ENCODE data around the gene KLF6.
A peak's percentile ranks its signal among the peaks of the same experiment; 100 is the strongest.

The KLF6 gene

DNA sequence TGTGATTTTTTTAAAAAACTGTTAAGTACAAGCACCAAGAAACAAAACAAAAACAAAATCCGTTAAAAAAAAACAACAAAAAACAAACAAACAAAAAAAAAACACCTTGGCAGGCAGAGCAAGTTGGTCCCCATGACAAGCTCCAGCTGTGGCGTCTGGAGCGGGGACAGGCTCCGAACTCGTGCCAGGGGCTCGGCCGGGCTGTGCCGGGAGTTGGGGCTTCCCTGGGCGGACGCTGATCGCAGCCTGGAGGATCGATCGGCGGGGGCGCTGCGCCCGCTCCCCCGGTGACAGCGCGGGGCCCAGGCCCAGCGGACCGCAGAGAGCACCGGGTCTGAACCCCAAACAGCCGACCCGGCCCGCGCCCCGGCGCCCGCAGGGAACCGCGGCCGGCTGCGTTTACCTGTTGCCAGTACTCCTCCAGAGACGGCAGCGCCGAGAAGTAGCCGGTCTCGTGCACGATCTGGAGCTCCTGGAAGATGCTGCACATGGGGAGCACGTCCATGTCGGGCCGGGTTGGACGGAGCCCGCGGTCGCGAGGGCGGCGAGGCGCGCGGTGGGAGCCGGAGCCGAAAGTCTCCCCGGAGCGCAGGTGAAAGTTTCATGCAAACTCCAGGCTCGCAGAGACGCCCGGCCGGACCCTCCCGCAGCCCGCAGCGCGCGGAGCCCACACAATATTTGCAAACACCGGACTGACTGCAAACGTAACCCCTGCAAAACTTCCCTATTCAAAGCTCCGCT lies at the start of gene KLF6:
TSS of gene KLF6 (minus strand) at position 700 of the 741 bp plus-strand sequence. CDS start at position 505, 195 bp downstream.
- peak; percentile 46 for DNase-seq (ENCODE audit: low spot score)

DNA sequence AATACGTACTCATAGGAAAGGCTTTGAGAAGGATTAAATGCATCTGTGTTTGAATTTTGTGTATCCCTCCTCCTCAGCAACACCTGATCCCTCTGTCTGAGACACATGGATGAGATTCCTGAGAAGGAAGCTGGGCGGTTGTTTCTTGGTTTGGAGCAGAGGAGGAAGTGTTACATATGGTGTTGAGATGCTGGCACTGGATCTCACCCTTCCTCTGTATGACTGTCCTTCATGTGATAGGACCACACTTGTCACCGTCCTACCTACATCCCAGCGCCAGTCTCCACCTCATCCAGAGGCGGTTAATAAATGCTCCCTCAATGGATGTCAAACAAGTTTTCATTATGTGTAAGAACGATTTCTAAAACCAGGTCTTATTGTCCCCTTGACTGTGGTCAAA lies 49.4 kb upstream of the KLF6 start:
- no peak for DNase-seq (ENCODE audit: low spot score)

DNA sequence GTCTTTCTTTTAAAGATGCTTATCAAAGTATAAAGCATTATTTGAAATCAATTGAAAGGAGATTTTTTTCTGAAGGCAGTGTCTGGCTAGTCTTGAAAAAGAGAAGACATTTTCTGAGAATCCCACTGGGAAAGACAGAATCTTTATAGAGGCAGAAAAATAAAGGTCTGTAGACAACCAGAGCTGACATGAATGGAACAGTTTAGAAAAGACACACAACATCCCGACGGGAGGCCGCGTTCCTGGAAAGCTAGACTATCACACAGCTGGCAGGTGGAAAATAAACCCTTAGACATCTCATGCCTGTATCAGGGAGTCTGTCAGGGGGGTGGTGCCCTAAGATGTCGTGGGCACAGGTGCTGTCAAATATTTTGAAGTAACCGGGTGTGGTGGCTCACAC lies 48.0 kb upstream of the KLF6 start:
- no peak for DNase-seq (ENCODE audit: low spot score)

DNA sequence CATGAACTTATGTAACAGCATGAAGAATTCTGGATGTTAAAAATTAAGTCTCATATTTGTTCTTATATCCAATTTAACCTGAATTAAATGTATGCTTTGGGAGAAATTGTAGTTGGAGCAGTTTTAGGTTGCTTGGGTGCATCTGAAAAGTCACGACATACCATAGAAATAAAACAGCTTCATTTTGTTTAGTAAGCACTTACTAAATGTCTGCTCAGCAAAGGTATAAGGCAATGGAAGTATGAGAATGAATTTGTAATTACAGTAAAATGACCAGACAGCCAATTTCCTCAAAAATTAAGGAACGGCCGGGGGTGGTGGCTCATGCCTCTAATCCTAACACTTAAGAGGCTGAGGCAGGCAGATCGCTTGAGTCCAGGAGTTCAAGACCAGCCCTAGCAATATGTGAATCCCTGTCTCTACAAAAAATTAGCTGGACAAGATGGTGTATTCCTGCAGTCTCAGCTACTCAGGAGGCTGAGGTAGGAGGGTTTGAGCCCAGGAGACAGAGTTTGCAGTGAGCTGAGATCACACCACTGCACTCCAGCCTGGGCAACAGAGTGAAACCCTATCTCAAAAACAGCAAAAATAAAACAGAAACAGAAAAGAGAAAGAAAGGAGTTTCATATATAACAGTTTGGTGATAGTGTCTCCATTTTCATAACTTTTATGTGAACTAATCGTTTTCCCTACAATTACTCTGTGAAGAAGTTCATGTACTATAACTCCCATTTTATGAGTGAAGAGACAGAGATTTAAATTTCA lies 47.2 kb upstream of the KLF6 start:
- no peak for DNase-seq (ENCODE audit: low spot score)

DNA sequence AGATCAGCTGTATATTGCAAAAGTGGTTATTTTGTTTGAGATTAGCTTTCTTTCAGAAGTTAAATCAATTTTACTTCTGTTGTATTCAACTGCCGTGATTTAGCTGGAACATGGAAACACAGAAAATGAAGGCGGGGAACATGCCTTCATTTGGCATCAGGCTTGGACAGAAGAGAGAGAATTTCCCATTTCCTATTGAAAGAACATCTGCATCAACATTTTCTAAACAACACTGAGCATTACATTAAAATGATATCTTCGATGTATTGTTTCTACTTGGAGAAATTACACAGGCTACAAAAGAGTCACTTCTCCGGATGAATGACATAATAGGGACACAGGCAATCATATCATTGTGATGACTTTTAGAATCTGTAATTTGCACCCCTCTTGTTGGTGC lies 46.6 kb upstream of the KLF6 start:
- DNase-seq (ENCODE audit: low spot score), result no peak

DNA sequence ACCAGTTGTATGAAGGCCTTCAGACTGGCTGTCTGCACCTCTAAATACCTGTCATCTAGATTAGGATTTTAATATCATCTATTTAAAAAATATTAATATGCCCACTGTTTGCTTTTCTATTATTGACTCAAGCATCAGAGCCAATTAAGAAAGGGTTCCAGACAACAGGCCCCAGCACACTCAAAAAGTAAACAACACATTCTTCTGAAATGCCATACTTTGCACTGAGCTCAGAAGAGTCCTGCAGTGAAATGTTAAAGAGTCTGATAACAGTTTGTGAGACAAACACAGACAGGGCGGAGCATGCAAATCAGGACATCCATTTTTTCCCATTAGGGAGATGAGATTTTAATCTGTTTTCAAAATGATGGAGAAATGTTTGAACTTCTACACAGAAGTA lies 45.9 kb upstream of the KLF6 start:
- no peak for DNase-seq (ENCODE audit: low spot score)

DNA sequence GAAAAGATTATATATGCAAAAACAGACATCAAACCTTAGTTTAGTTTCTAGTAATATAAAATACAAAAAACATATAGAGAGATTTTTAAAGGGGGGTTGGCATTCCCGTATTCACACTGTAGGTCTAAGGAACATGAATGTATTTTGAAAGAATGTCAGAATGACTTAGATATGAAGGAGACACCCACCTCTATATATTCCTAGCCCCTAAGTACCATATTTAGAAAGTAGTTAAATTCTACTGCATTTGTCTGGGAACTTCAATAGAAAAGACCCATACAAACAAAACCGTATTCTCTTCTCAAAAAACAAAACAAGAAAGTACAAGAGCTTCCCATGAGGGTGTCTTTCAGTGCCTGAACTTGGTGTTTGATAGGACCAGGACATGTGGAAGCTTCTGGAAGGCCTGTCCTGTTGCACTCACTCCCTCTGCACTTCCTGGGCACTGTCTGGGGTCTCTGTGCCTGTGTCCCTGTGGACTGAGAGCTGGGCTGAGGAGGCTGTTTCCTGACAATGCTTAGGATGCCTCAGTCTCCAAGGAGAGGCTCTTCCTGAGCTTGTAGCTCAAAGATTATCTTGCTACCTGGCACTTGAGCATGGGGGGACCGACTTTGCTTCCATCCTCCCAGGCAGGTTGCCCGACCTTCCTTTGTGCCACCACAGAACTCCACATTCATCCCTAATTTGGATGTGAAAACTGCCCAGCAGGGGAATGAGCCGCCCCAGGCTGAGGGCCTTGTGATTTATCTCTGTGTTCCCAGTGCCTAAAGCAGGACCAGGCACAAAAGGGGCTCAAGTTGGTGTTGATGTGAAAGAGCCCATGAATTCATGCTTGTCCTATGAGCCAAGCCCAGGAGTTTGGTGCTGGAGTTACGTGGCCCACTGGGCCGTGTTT lies 44.4 kb upstream of the KLF6 start:
- no peak for DNase-seq (ENCODE audit: low spot score)

DNA sequence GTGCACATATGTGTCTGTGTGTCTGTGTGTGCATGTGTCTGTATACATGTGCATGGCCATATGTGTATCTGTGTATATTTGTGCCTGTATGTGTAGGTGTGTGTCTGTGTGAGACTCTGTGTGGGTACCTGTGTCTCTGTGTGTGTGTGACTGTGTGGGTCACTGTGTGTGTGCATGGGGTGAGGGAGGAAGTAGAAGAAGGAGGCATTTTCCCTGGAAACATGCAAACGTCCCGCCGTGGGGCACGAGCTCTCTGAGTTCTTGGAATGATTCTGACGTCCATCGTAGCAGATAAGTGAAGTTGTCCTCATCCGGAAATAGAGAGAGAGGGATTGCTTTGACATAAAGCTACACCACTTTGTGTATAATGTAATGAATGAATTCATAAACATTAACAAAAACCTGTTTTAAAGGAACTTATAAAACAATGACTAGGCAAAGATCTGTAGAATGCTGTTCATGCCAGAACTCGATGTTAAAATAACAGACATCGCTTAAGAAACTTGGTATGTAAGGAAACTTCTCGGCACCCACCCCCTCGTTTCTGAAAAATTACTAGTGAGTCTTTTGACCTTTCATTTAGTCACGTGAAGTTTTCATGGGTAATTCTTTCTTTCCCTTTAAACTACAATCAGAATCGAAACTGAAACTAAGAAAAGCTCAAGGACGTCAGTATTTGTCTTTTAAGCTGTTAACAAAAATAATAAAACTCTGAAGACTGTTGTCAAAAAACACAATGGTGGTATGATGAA lies 43.6 kb upstream of the KLF6 start:
- peak; percentile 77 for DNase-seq (ENCODE audit: low spot score)

DNA sequence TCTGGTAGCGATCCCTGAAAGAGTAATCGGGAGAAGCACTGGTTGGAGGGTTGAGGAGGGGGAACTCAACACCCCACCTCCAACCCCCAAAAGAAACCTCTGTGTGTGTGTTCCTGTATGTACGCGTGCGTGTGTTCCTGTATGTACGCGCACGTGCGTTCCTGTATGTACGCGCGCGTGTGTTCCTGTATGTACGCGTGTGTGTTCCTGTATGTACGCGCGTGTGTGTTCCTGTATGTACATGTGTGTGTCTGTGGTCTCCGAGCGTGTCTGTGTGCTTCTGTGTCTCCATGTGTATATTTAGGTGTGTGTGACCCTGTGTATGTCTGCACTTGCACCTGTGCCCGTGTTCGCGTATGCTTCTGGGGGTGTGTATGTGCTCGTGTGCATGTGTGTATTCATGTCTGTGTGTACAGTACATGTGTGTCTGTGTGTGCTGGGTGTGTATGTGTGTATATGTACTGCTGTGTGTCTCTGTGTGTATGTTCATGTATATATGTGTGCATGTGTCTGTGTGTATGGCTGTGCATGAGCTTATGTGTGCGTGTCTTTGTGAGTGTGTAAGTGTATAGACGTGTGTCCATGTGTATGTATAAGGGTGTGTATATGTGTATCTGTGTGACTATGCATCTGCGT lies 42.9 kb upstream of the KLF6 start:
- DNase-seq (ENCODE audit: low spot score), result no peak

DNA sequence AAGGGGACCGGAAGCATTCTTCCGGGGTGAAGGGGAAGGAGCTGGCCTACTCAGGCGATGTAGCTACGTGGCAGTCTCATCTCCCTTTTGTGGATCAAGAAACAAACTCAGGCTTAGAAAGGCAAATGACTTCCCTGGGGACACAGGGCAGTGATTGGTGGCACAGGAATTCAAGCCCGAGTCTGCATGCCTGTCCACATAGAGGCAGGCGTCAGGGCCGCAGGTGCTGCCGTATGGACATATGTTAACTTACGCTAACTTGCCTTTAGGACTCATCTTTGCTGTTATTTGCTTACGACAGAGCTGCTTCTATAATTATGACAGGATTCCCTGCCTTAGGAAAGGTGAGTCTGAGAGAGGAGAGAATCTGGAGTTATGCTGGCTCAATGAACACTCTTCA lies 42.3 kb upstream of the KLF6 start:
- DNase-seq (ENCODE audit: low spot score), result no peak

DNA sequence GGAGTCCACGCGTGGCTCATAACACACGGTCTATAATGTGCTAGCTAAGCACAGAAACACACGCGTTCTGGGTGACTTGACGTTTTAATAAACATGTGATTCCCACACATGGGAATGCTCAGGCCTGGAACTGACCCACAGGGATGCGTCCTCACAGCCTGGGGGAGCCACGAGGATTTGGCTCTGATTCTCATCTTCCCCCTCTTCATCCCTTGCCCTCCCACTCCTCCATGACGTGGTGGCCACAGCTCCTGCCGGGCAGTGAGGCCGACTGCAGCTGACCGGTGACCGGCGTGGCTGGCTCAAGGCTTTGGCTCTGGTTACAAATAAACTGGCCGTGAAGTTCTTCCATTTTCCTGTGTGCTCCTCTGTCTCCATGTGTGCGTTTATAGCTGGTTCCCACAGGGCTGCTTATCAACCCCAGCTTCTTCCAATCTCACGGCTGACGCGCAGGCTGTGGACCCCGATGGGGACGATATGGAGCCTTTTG lies 40.9 kb upstream of the KLF6 start:
- DNase-seq (ENCODE audit: low spot score), result no peak

DNA sequence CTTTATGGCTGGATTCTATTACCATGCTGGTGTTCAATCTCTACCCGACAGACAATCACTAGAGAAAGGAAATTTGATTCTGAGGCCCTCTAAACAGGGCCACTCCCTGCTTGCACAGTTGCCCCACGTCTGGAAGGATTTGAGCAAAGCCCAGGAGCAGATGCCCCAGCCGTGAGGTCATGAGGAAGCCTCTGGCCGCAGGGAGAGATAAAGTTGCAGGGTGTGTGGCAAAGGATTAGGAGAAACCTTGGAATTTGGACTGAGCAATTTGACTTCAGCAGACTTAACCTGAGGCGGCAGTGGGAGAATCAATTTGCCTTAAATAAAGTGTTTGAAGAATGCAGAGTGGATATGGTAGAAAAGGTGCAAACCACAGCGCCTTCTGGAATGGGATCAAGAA lies 40.2 kb upstream of the KLF6 start:
- no peak for DNase-seq (ENCODE audit: low spot score)

DNA sequence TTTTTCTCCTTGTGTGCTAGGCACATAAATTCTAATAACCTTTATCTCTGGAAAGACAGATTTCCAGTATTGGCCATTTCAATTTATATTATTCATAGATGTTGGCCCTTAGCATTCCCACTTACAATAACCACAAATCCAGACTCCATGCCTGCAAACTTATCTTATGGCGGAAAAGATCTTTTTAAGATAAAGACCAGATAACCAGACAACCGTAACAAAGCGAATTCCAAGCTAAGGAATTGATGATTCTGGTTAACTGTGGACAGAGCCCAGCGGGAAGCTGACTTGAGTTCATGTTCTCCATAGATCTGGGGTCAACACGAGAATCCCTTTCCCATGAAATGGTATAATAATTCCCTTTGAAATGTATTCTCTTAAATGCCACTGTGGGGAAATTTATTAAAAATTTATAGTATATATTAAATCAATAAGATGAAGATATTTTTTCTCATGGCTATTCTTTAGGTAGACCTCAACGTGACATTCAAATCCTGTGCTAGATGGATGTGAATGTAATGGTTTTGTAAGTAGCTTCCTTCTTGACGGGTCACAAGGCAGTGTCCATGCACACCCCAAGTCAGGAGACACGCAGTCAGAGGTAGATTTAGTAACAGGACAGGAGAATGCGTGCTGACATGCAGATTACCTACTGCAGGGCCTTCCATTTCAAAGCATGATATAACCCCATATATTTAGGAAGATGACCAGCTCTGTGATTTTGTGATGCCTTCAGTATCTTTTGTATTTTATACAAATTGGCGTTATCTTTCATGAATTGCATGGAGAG lies 37.7 kb upstream of the KLF6 start:
- no peak for DNase-seq (ENCODE audit: low spot score)

DNA sequence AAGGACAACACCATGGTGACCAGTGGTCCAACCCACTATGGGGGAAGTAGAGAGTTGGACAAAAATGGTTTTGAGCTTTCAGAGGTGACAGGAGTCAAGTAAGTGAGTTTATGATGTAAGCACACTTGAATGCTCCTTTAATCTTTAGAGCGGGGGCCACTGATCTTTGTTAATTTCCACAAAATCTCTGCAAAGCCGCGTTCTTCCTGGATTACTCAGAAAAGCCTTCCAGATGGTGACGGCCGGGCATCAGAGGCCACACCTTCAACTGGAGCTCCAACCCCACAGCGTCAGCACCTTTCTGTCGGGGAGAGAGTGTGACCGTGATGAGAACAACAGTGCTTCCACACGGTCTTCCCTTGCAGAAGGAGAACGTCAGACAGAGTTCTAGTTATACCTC lies 35.2 kb upstream of the KLF6 start:
- no peak for DNase-seq (ENCODE audit: low spot score)

DNA sequence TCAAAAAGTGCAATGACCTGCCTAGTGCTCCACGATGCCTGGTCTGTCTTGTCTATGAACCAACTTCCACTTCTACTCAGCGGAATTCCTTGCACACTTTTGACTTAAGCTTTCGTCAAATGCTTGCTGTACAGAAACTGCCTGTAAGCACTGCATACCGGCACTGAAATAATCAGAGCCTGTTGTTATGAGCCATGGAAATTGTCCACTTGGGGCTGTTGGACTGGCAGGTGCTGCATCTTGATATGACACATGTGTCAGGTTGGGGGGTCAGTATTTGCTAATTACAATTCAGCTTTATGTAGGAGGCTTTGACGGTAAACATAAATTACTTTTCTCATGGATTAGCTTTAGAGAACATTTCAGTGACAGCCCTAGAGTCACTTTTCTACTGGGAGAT lies 32.0 kb upstream of the KLF6 start:
- no peak for DNase-seq (ENCODE audit: low spot score)

DNA sequence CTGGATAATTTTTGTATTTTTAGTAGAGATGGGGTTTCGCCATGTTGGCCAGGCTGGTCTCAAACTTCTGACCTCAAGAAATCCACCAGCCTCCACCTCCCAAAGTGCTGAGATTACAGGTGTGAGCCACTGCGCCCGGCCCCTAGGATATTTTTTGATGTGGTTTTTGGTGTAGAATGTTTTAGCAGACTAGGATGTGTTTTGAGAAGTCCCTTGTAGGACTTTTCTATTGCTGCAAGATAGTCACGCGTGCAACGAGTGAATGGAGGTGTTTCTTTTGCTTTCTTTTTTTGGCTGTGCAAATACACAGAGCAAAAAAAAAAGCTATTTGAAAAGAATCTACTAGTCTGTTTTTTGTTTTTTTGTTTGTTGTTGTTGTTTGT lies 29.8 kb upstream of the KLF6 start:
- no peak for DNase-seq (ENCODE audit: low spot score)

DNA sequence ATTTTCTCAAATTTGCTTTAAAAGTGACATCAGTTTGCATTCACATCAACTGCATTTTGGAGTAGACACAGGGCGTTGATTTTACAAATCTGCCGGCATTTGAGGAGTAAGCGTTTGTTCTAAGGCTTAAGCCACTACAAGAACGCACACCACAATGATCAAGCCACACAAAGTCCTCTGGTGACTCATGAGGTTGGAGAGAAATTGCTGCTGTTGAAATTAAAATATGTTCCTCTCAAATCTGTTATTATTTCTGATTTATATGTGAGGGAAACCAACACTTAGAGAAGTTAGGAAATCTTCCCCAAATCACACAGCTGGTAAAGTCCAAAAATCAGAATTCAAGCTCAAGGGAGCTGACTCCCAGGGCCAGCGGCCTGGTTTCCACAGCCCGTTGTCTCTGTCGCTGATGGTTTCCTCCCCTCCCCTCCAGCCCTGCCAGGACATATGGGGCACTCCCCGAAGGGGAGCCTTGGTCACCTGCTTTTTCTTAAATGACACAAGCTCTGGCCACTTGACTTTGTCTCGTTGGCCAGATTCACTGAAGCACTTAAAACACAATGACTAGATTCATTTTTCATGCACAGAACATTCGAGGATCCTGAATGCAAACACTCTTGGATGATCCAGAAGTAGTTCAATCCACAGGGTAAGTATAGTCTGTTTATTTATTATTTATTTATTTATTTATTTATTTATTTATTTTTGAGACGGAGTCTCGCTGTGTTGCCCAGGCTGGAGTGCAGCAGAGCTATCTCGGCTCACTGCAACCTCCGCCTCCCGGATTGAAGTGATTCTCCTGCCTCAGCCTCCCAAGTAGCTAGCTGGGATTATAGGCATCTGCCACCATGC lies 29.2 kb upstream of the KLF6 start:
- DNase-seq (ENCODE audit: low spot score), result no peak

DNA sequence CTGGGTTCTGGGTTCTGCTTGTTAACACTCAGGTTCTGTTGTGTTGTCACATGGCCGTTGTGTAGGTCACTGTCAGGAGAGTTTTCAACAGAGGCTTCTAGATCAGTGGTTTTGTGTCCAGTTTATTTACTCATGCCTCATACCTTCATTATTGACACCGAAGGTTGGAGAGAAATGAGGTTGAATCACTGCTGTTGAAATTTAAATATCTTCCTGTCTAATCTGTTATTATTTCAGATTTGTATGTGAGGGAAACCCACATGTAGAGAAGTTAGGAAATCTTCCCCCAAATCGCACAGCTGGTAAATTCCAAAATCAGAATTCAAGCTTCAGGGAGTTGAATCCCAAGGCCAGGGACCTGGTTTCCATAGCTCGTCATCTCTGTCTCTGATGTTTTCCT lies 28.3 kb upstream of the KLF6 start:
- no peak for DNase-seq (ENCODE audit: low spot score)

DNA sequence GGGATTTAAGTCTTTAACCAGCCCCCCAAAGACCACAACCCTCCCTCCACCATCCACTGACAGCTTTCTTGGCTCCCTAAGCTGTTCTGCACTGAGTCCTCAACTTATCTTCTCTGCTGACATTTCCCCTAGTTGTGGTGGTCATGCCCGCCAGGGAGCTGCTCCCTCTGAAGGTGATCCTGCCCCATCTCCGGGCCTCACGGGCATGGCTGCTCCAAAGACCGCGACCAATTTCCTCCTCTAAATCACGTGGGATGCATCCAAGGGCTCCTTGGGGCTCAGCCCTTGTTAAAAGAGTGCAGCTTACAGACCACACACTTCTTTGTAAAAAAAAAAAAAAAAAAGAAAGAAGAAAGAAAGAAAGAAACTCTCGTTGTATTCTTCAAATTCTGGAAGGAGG lies 27.1 kb upstream of the KLF6 start:
- no peak for DNase-seq (ENCODE audit: low spot score)

Data from hematopoietic multipotent progenitor cell treated with erythropoietin and hydrocortisone succinate and interleukin-3 and kit ligand, for 15 days (in vitro differentiated cells).